H1 (cell line): ENCODE measurements around the gene ATP6V0A4. TPM values are rescaled to one million over a fixed set of nuclear protein-coding genes. Genes with fewer than 3 reads are reported as not detected.
A peak's percentile ranks its signal among the peaks of the same experiment; 100 is the strongest.

Experiments
- CTCF ChIA-PET: fragments of 300-600 bp; sonication (Branson Sonifier 250); formaldehyde crosslinking; loops from one replicate; lab custom pipeline; 2021; ENCODE audit not compliant: partially characterized antibody; lab: Charles Lee
- POLR2A ChIA-PET: fragments of 300-600 bp; sonication (Branson Sonifier 250); formaldehyde crosslinking; loops from one replicate; lab custom pipeline; 2021; ENCODE audit warnings: inconsistent platforms; ENCODE audit not compliant: partially characterized antibody; lab: Charles Lee
- DNase-seq, 2 experiments: peaks; one replicate each; pipeline versions ENCODE4 v3.0.0 to v3.0.0-alpha.2; 2010 to 2022; ENCODE audit warnings: low spot score in 2 of 2, low read depth in 1 of 2, mixed read lengths in 1 of 2
- FAIRE-seq: peaks from 2 replicates; lab custom pipeline; 2011; peaks lifted over from hg19 to GRCh38; lab: Jason Lieb, UNC
- H2AFZ ChIP-seq: 2 replicates; pipeline ENCODE4 v1.8.1; 2012; ENCODE audit warnings: low read length, inconsistent platforms
- H2AK5ac ChIP-seq: 2 replicates; pipeline ENCODE4 v1.6.1; 2013; ENCODE audit warnings: low read depth, low read length
- H2BK120ac ChIP-seq: replicated peaks from 2 replicates; pipeline ENCODE3; 2013; ENCODE audit warnings: low read depth, low read length, inconsistent platforms
- H2BK12ac ChIP-seq: 2 replicates; pipeline ENCODE4 v1.6.1; 2013; ENCODE audit warnings: low read depth, low read length
- H2BK15ac ChIP-seq: 2 replicates; pipeline ENCODE4 v1.6.1; 2013; ENCODE audit warnings: low read length
- H2BK20ac ChIP-seq: 2 replicates; pipeline ENCODE4 v1.6.1; 2013; ENCODE audit warnings: low read length
- H2BK5ac ChIP-seq: 2 replicates; pipeline ENCODE4 v1.6.1; 2013; ENCODE audit warnings: low read depth, low read length
- H3K14ac ChIP-seq: 2 replicates; pipeline ENCODE4 v1.6.1; 2013; ENCODE audit warnings: inconsistent platforms; ENCODE audit not compliant: insufficient read length
- H3K18ac ChIP-seq: 2 replicates; pipeline ENCODE4 v1.6.1; 2013; ENCODE audit warnings: low read length; ENCODE audit errors: extremely low read depth
- H3K23ac ChIP-seq: 2 replicates; pipeline ENCODE4 v1.6.1; 2013; ENCODE audit warnings: inconsistent platforms; ENCODE audit not compliant: insufficient read length
- H3K23me2 ChIP-seq: 2 replicates; pipeline ENCODE4 v1.6.1; 2013; ENCODE audit warnings: low read depth, low read length
- H3K27ac ChIP-seq: 2 replicates; pipeline ENCODE4 v1.6.1; 2011; ENCODE audit warnings: low read depth, low read length, inconsistent platforms
- H3K27me3 ChIP-seq, 4 experiments: replicated peaks in 1 of 4; 1 replicate in 1 of 4; 2 replicates in 3 of 4; pipeline versions ENCODE4 v1.6.1 to v1.8.1; 2011 to 2013; ENCODE audit warnings: low read length in 3 of 4, mild to moderate bottlenecking in 3 of 4, inconsistent platforms in 2 of 4, mixed read lengths in 2 of 4, moderate library complexity in 1 of 4; ENCODE audit not compliant: control insufficient read depth in 3 of 4, insufficient read depth in 3 of 4; ENCODE audit errors: extremely low read depth in 1 of 4
- H3K36me3 ChIP-seq, 4 experiments: 2 replicates each; pipeline versions ENCODE4 v1.6.1 to v1.8.1; 2011 to 2013; ENCODE audit warnings: mild to moderate bottlenecking in 4 of 4, low read length in 3 of 4, moderate library complexity in 2 of 4, control low read depth in 1 of 4, inconsistent platforms in 1 of 4; ENCODE audit not compliant: insufficient read depth in 4 of 4, control insufficient read depth in 2 of 4
- H3K4ac ChIP-seq: replicated peaks from 2 replicates; pipeline ENCODE3; 2013; ENCODE audit warnings: low read length, low read depth, mixed read lengths, inconsistent platforms; ENCODE audit not compliant: insufficient read length
- H3K4me1 ChIP-seq, 4 experiments: replicated peaks in 1 of 4; 1 replicate in 1 of 4; 2 replicates in 3 of 4; pipeline versions ENCODE4 v1.6.1 to v1.8.1; 2011 to 2013; ENCODE audit warnings: low read length in 3 of 4, inconsistent platforms in 2 of 4, mixed read lengths in 1 of 4; ENCODE audit not compliant: insufficient read depth in 4 of 4, control insufficient read depth in 3 of 4
- H3K4me2 ChIP-seq, 2 experiments: 2 replicates each; pipeline versions ENCODE4 v1.6.1 to v1.8.1; 2011 to 2013; ENCODE audit warnings: low read depth in 2 of 2, low read length in 2 of 2, control low read depth in 1 of 2, inconsistent platforms in 1 of 2, mild to moderate bottlenecking in 1 of 2; ENCODE audit not compliant: insufficient read depth in 1 of 2
- H3K4me3 ChIP-seq, 4 experiments: fragments of 200-600, 300-600 bp in 1 of 4; sonication (generic), shearing (Covaris generic), sonication (Bioruptor Twin) in 1 of 4; 2 replicates each; pipeline versions ENCODE4 v1.5.1 to v1.8.1; 2011 to 2016; ENCODE audit warnings: low read length in 4 of 4, low read depth in 3 of 4, control low read depth in 2 of 4, inconsistent platforms in 2 of 4, mild to moderate bottlenecking in 2 of 4, mixed read lengths in 1 of 4, moderate library complexity in 1 of 4; ENCODE audit not compliant: insufficient read depth in 2 of 4; ENCODE audit errors: extremely low read depth in 1 of 4
- H3K56ac ChIP-seq: replicated peaks from 2 replicates; pipeline ENCODE3; 2013; ENCODE audit warnings: low read depth, mild to moderate bottlenecking, mixed read lengths, low read length, inconsistent platforms; ENCODE audit not compliant: insufficient read length
- H3K79me1 ChIP-seq: 2 replicates; pipeline ENCODE4 v1.6.1; 2013; ENCODE audit warnings: low read depth, low read length, control low read depth
- H3K79me2 ChIP-seq, 2 experiments: 2 replicates each; pipeline versions ENCODE4 v1.6.1 to v1.8.1; 2012 to 2013; ENCODE audit warnings: low read length in 2 of 2, mild to moderate bottlenecking in 2 of 2, inconsistent platforms in 1 of 2; ENCODE audit not compliant: insufficient read depth in 2 of 2, control insufficient read depth in 1 of 2
- H3K9ac ChIP-seq, 4 experiments: replicated peaks in 1 of 4; 1 replicate in 1 of 4; 2 replicates in 3 of 4; pipeline versions ENCODE4 v1.6.1 to v1.8.1; 2011 to 2013; ENCODE audit warnings: low read depth in 3 of 4, low read length in 3 of 4, control low read depth in 2 of 4, mild to moderate bottlenecking in 2 of 4, moderate library complexity in 2 of 4, inconsistent platforms in 1 of 4; ENCODE audit errors: extremely low read depth in 1 of 4
- H3K9me3 ChIP-seq, 2 experiments: 2 replicates each; pipeline versions ENCODE4 v1.6.1 to v1.8.1; 2012 to 2013; ENCODE audit warnings: mild to moderate bottlenecking in 2 of 2, moderate library complexity in 2 of 2, control low read depth in 1 of 2, inconsistent platforms in 1 of 2, low read depth in 1 of 2, low read length in 1 of 2, mixed read lengths in 1 of 2; ENCODE audit not compliant: insufficient read depth in 2 of 2
- H4K20me1 ChIP-seq, 2 experiments: replicated peaks in 1 of 2; 2 replicates each; pipeline versions ENCODE3 to v1.8.1; 2011 to 2013; ENCODE audit warnings: inconsistent platforms in 2 of 2, low read length in 2 of 2, mild to moderate bottlenecking in 1 of 2; ENCODE audit not compliant: insufficient read depth in 2 of 2, control insufficient read depth in 1 of 2
- H4K5ac ChIP-seq: 2 replicates; pipeline ENCODE4 v1.6.1; 2013; ENCODE audit warnings: low read length, low read depth, mixed read lengths, inconsistent platforms; ENCODE audit not compliant: insufficient read length
- H4K8ac ChIP-seq: 2 replicates; pipeline ENCODE4 v1.8.0; 2013; ENCODE audit warnings: mild to moderate bottlenecking, moderate library complexity, low read length, inconsistent platforms; ENCODE audit not compliant: insufficient read depth; ENCODE audit errors: extremely low read depth
- H4K91ac ChIP-seq: replicated peaks from 2 replicates; pipeline ENCODE3; 2013; ENCODE audit warnings: low read length, mixed read lengths, inconsistent platforms; ENCODE audit not compliant: insufficient read length
- CBX8 ChIP-seq: fragments of 300-800, 300-1000 bp; sonication (generic); IDR thresholded peaks from 2 replicates; pipeline ENCODE4 v1.7.1; 2016; ENCODE audit warnings: low read depth, low read length, borderline replicate concordance
- CEBPB ChIP-seq: IDR thresholded peaks from 2 replicates; pipeline ENCODE4 v1.6.1; 2012; ENCODE audit warnings: low read depth, low read length
- CHD1 ChIP-seq: IDR thresholded peaks from 2 replicates; pipeline ENCODE4 v1.6.1; 2012; ENCODE audit warnings: low read depth, low read length, improper control_type of control experiment
- CTCF ChIP-seq, 3 experiments: IDR thresholded peaks; 1 replicate in 2 of 3; 2 replicates in 1 of 3; pipeline versions ENCODE4 v1.5.1 to v1.6.1; 2011; ENCODE audit warnings: low read length in 3 of 3, mild to moderate bottlenecking in 3 of 3, inconsistent platforms in 2 of 3, low read depth in 1 of 3, moderate library complexity in 1 of 3; ENCODE audit not compliant: insufficient read depth in 1 of 3; ENCODE audit errors: control extremely low read depth in 1 of 3
- KDM4A ChIP-seq: IDR thresholded peaks from one replicate; pipeline ENCODE4 v1.7.1; 2012; ENCODE audit warnings: low read depth, mild to moderate bottlenecking, moderate library complexity, low read length, inconsistent platforms; ENCODE audit not compliant: severe bottlenecking
- NRF1 ChIP-seq: IDR thresholded peaks from 2 replicates; pipeline ENCODE4 v1.6.1; 2011; ENCODE audit warnings: mild to moderate bottlenecking, low read depth, low read length, improper control_type of control experiment
- PHF8 ChIP-seq: fragments of 200-600 bp; sonication (generic); conservative IDR thresholded peaks from 2 replicates; pipeline ENCODE4 v1.7.1; 2012; ENCODE audit warnings: low read depth, mild to moderate bottlenecking, inconsistent platforms, low read length, moderate library complexity
- POLR2AphosphoS5 ChIP-seq: IDR thresholded peaks from 2 replicates; pipeline ENCODE4 v1.6.1; 2011; ENCODE audit warnings: low read depth, low read length
- SP2 ChIP-seq: IDR thresholded peaks from 2 replicates; pipeline ENCODE4 v1.6.1; 2012; ENCODE audit warnings: mild to moderate bottlenecking, low read length, inconsistent platforms
- WGBS, 2 experiments: shearing (Covaris generic) in 1 of 2; methylation state at CpG; one replicate each; pipeline versions ENCODE4 v1.1.6 to v1.1.7; 2013 to 2015; ENCODE audit warnings: low lambda C conversion rate in 2 of 2, mixed read lengths in 2 of 2, inconsistent platforms in 1 of 2, low coverage in 1 of 2, missing lambda C conversion rate in 1 of 2; ENCODE audit not compliant: insufficient replicate concordance in 2 of 2, insufficient coverage in 1 of 2, insufficient read length in 1 of 2; ENCODE audit errors: extremely low coverage in 1 of 2, missing lambda C conversion rate in 1 of 2; 5-methylcytosine and 5-hydroxymethylcytosine counted together
- polyA plus RNA-seq, 7 experiments: library from polyadenylated mRNA; depleted of rRNA in 3 of 7; stranded (reverse) in 5 of 7; unstranded in 2 of 7; fragments of >200 nt in 5 of 7; fragments of 200-250 nt in 2 of 7; gene quantifications; 1 replicate in 5 of 7; 2 replicates in 1 of 7; 4 replicates in 1 of 7; pipeline versions ENCODE4 v1.2.1 to v1.2.3, GENCODE V29; 2011 to 2013; ENCODE audit warnings: missing spikeins in 2 of 7, mixed read lengths in 2 of 7
- total RNA-seq: library from RNA; stranded (reverse); fragmentation: NEBNext Ultra II Directional; extraction: Animal tissue kit (Norgen Biotek cat#: 25700); gene quantifications from 2 replicates; pipeline ENCODE4 v1.2.1, GENCODE V29; 2021

The ATP6V0A4 gene
- total and polyA plus RNA-seq, 2 of the 8 experiments (the other 6 are each of a cell fraction or from before 2014, with no cell fraction given) = 0.47 to 1.6 TPM

GRCh38 chr7:138712652-138713051, 85.3 kb downstream of the ATP6V0A4 start:
- Histone ChIP-seq H2AK5ac (no peak overlapping the region), H3K9me3 (no peaks in the 10 kb centered on the region), H3K23ac (no peak overlapping the region), H4K20me1 (no peaks in the 10 kb centered on the region), H2AFZ (no peak overlapping the region), H4K8ac (no peak overlapping the region), H2BK5ac (no peak overlapping the region), H3K14ac (no peak overlapping the region), H2BK15ac (no peak overlapping the region), H3K4me2 (no peak overlapping the region), H3K27me3 (no peaks in the 10 kb centered on the region), H2BK12ac (no peak overlapping the region), H3K56ac (no peak overlapping the region), H3K9ac (no peak overlapping the region), H3K27ac (no peak overlapping the region), H4K5ac (no peak overlapping the region), H3K4me1 (no peaks in the 10 kb centered on the region), H2BK20ac (no peak overlapping the region), H4K91ac (peak overlapping the region; percentile 47), H3K23me2 (no peaks in the 10 kb centered on the region), H3K79me2 (no peaks in the 10 kb centered on the region), H3K79me1 (no peaks in the 10 kb centered on the region), H3K4ac (no peak overlapping the region), H3K18ac (no peak overlapping the region), H3K4me3 (no peak overlapping the region), H3K36me3 (no peaks in the 10 kb centered on the region), H2BK120ac (no peak overlapping the region)
- DNase-seq = no peak
- WGBS, 2 experiments = 87% methylated on average over 9 of the region's 9 CpGs; no CpG with 5 or more reads in 1 of the 2 experiments
- FAIRE-seq = no peak
- CTCF ChIA-PET = interaction anchor here (0.6 to 1.2 kb wide), 3 partner anchors 26 to 167 kb away, joined by 3 to 4 read pairs (median 3); no protein-coding TSS in a partner anchor
- POLR2A ChIA-PET = no interaction called here
- TF ChIP-seq KDM4A (no peak), CEBPB (no peak), PHF8 (no peak), NRF1 (no peak), CHD1 (no peak), CBX8 (no peak), CTCF (IDR thresholded peaks at IDR 0.05; ENCODE audit: control extremely low read depth in 1 of 3, insufficient read depth in 1 of 3, low read depth in 1 of 3, low read length in 3 of 3) (no peak), POLR2AphosphoS5 (no peak), SP2 (no peak)
